HG02642 (cell line): ENCODE measurements around the gene C16orf89.
"Not testable (repeated sequence)": the region's sequence is repeated elsewhere in the genome, so short reads cannot be mapped to it uniquely, and the experiment has no call there.

Experiments
- ATAC-seq: cut with Tn5 transposase; IDR thresholded peaks from one replicate; pipeline ENCODE4 v1.9.1; 2021; ENCODE audit warnings: mild to moderate bottlenecking; ENCODE audit not compliant: unreplicated experiment, poor library complexity

Gene C16orf89, protein sequence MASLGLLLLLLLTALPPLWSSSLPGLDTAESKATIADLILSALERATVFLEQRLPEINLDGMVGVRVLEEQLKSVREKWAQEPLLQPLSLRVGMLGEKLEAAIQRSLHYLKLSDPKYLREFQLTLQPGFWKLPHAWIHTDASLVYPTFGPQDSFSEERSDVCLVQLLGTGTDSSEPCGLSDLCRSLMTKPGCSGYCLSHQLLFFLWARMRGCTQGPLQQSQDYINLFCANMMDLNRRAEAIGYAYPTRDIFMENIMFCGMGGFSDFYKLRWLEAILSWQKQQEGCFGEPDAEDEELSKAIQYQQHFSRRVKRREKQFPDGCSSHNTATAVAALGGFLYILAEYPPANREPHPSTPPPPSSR

DNA sequence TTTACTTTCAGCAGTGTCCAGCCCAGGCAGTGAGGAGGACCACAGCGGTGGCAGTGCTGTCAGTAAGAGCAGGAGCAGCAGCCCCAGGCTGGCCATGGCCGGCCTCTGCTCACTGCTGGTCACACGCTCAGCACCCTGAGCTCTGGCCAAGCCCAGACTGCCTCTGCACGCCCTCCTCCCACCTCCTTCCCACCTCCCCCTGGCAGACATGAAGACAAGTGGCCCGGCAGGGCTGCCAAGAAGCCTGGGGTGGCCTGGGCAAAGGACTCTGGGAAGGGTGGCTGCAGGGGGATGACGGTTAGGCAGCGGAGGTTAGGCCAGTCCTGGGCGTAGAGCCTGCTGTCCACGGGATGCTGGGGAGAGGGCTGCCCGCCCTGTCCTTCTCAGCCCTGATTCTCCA, at the start of gene C16orf89:
C16orf89 (minus strand) TSS at position 144 of the 400 bp plus-strand sequence; CDS start at position 96, 48 bp downstream.
- ATAC-seq, result no peak

DNA sequence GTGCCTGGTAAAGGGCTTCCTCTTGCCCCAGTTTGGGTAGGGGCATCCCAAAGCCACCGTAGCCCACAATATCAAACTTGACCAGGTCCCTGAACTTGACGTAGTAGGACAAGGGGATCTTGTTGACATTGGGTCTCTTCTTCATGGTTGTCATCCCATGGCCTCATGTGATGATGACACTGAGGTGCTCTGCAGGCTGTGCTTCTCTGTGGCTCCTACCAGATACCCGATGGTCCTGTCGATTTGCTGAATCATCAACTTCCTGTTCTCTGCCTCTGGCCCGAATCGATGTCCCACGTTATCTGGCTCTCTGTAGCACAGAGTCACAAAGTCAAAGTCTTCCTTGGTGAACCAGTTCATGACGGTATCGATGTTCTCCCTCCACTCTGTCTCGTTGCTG, 45.2 kb upstream of the C16orf89 start:
- not testable (repeated sequence) for ATAC-seq

DNA sequence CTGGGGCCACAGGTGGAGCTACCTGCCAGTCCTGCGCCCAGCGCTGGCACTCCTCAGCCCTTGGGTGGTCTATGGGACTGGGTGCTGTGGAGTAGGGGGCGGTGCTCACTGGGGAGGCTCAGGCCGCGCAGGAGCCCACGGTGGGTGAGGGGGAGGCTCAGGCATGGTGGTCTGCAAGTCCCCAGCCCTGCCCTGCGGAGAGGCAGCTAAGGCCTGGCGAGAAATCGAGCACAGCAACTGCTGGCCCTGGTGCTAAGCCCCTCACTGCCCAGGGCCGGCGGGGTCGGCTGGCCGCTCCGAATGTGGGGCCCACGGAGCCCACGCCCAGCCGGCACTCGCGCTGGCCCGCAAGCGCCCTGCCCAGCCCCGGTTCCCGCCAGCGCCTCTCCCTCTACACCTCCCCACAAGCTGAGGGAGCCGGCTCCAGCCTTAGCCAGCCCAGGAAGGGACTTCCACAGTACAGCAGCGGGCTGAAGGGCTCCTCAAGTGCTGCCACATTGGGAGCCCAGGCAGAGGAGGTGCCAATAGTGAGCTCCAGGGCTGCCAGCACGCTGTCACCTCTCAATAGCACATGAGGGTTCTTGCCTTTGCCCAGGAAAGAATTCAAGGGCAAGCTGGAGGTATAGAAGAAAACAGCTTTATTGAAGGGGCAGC, 42.9 kb upstream of the C16orf89 start:
- ATAC-seq, result no peak

DNA sequence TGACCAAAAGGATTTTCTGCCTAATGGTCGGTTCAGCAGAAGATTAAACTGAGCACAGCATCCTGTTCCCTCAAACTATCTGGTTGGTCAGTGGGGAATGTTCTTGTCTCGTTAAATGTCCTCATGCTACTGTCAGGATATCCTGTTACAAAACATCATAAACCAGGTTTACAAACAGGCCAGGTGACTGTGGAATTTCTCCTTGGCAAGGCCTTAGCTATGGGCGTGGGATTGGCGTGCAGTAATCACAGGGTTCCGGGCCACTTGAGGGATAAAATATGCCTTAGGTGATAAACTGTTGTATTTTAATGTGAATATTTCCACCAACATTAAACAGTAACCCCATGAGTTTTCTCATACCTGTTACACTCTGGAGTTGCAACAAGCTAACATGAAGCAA, 39.3 kb upstream of the C16orf89 start:
- not testable (repeated sequence) for ATAC-seq

DNA sequence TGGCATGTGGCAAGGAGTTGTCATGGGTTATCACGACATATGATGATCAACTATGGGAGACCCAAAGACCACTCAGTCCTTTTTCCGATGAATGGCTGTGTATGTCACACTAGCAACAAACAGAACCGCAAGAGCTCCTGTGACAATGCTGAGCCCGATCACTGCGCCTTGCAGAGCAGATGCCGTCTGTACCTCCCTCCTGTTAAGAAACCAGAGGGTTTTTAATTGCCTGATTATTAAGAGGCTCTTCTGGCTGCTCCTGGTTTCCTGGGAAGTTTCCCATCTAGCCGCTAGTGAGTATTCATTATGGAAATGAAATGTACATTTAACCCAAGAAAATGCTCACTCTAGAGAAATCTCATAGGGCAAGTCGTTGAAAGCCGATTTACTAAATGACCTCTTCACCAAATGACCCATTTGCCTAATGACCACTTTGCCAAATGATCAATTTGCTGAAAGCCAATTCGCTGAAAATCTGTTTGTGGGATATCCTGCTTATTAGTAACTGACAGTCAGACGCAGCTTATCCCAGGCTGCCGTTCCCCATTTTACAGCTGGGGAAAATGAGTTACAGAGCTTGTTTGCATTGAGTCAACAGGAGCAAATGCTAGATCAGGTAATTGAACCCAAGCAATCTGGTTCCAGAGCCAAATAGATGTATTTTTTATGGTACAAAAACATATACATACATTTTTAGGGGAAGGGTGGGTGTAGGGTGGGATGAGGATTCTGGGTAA, 37.7 kb upstream of the C16orf89 start:
- not testable (repeated sequence) for ATAC-seq

DNA sequence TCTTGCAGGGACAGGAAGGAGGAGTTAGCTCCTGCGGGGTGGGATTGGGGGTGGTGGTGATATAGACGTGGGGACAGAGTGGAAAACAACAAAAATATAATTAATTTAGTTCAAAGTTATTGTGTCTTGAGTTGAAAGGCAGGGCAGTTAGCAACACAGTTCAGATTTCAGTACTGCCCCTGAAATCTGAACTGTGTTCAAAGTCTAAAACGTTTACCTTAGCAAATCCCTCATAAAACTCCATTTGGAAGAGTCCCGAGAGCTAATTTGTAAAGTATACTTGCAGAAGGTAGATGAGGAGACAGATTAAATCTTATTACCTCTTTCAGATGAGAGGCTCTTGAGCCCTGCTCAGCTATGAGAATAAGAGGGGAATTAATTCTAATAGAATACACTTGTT, 33.4 kb upstream of the C16orf89 start:
- ATAC-seq, result not testable (repeated sequence)

DNA sequence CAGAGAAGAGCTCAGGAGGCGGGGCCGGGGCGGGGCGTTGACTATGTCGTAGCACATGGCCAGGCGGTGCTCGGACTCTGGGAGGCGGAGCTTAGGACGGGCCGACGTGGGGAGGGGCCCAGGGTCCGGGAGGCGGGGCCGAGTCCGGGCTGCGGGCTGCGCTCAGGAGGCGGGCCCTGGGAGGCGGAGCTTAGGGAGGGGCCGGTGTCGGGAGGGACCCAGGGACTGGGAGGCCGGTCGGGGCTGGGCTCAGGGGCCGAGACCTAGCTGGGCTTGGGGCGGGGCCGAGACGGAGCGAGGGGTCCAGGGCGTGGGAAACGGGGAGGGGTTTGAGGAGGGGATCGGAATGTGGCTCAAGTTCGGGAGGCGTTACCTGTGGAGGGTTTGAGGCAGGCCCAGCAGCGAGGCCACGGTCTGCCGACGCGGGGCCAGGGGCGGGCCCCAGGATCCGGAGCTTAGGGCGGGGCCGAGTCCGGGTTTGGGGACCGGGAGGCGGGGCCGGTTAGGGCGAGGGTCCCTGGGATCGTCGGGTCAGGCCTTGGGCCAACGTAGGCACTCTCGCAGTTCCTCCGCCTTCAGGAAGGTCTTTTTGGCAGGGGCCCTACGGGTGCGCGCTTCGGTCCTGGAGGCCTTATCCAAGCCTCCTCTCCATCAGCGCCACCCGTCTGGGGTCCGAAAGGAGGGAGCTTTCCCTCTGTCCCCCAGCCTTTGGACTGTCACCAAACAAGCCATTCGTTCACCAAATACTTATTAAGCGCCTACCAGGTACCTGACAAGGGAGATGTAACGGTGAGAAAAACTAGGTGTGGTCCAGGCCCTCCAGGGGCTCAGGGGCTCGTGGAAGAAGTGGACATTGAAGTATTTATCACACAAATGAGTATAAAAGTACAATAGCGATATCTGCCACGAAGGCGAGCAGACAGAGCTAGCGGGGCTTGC, 32.7 kb upstream of the C16orf89 start:
- ATAC-seq, result not testable (repeated sequence)

DNA sequence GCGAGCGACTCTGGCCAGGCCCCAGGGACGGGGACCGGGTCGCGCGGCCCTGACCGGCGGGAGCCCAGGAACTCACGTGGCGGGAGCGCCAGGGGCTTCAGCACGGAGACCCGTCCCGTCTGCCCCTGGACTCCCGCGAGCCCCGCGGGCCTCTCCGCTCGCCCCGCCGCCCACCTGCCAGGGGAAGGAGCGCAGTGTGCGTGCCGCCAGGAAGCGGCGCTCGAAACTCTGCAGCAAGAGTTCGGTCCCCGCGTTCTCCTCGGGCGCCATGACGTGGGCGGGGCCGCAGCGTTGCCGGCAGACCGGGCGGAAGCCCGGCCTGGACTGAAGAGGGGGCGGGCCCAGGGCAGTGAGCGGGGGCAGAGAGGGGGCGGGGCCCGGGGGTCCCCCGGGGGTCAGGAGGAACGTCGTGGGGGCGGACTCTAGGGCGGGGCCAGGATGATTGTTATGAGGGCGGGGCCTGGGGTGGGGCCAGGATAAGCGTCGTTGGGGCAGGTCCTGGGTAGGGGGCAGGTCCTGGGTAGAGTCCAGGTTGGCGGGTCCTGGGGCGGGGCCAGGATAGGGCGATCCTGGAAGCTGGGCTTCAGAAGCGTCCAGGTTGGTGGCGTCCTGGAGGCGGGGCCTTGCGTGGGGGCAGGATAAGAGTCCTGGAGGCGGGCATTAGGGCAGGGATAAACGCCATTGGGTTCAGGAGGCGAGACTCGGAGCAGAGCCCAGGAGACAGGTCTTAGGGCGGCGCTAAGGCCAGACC, 31.9 kb upstream of the C16orf89 start, which contains the start of gene EEF2KMT:
EEF2KMT (minus strand) TSS at position 326 of the 751 bp plus-strand sequence; CDS start at position 270, 56 bp downstream.
- peak; percentile 99 for ATAC-seq

DNA sequence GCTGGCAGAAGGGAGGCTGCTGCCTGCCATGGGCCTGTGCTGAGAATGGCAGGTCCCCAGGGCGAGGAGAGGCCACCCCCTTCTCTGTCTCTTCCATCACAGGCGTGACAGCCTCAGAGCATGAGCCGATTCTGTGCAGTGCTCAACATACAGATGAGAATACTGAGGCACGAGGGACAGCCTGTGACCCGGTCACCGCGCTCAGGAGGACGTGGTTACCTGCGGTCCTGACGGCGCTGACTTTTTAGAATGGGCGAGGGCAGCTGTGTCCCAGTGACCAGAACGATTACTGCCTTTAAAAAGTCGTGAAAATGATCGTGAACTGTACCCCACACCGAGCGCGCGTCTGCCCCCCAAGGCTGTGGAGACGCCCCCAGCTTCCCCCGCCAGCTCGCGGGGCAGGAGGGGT, 31.3 kb upstream of the C16orf89 start:
- not testable (repeated sequence) for ATAC-seq

DNA sequence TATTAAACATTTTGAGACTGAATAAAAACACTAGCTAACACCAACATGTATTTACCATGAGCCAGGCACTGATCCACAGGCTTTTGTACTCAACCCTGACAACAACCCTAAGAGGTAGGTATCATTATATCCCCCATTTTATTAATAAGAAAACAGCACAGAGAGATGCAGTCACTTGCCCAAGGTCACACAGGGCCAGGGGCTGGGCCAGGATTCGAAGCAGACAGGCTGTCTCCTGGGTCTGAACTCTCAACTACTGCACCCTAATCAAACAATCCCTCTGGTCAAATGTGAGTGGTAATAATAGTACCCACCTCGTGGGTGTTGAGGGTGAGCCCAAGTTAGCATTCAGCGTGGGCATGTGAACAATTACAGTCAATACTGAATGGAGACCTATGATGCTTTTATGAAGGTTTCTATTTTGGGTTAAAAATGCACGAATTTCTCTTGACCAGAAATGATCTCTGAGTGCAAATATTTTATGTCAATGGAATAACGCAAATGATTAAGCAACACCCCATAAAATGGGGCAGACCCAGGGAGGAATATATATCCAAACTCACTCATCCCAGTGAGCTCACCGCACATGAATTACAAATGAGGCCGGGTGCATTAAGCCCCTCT, 30.8 kb upstream of the C16orf89 start:
- not testable (repeated sequence) for ATAC-seq

DNA sequence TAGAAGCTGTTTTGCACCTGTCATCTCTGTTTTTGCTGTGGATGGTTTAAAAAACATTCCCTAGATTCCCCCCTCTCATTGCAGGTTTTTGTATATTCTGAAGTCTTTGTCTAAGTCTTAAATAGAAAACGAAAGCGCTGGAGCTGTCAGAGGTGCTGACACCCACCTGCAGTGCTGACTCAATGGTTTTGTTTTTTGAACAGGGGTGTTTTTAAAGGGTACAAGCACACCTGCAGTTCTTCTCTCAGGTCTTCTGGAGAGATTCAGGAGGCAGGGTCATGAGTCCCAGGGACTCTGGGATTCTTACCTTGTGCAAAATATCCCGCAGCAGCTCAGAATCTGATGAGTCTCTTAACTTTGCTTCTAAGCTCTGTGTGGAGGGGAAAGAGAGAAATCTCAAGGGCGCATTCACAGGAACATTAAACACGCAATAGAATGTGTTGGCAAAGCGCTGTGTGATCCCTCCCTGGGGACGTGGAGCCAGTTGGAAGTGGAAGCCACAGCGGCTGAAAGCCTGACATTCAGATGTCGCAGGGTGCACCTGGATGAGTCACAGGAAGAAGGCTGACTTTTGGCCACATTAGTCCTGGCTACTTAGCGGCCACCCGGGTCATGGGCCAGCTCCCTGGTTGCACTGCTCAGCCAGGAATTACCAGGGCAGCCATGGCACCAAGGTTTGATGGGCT, 29.5 kb upstream of the C16orf89 start:
- not testable (repeated sequence) for ATAC-seq

DNA sequence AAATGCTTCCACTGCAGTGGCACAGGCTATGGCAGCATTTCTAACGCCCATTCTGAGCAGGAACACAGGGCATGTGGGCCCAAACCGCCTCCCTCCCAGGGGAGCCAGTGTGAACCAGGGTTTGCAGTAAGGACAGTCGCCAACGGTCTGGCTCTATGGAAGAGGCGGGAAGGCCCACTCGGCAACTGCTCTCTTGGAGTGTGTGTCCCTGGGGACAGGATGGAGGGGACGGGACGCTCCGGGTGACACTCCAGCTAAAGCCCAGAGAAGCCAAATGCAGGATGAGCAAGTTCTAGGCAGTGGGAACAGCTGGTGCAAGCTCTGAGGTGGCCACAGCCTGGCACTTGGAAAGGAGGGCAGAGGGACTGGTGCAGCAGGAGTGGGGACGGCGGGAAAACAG, 28.0 kb upstream of the C16orf89 start:
- ATAC-seq, result not testable (repeated sequence)

DNA sequence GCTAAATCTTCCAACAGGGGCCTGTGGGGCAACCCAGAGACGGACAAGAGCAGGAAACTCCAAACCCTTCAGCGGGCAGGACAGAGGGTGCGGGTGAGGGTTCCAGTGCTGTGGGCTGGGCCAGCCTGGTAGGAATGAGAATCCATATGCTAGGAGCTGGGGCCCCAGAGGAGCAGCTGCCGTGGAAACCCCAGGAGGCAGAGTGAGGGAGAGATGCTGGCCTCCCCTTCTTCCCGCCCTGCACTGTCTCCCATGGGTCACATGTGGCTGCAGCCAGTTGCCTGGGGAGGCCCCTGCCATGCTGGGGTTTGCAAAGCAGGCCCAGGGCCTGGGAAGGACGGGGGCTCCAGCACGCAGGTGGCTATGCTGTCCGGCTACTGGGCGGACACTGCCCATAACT, 27.3 kb upstream of the C16orf89 start:
- not testable (repeated sequence) for ATAC-seq

DNA sequence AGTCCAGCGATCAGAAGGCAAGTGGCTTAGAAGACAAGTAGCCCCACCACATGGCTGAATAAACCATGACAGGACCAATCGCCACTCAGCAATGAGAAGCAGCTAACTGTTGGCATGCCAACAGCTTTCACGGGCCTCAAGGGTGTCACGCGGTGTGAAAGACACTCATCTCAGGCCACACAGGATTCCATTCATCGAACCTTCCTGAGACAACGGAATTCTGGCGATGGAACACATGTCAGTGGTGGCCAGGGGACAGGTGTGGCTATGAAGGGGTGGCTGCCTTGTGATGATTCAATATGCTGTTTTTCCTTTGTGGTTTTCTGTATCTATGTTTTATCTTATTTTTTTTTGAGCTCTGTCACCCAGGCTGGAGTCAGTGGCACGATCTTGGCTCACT, 24.8 kb upstream of the C16orf89 start:
- ATAC-seq, result not testable (repeated sequence)

DNA sequence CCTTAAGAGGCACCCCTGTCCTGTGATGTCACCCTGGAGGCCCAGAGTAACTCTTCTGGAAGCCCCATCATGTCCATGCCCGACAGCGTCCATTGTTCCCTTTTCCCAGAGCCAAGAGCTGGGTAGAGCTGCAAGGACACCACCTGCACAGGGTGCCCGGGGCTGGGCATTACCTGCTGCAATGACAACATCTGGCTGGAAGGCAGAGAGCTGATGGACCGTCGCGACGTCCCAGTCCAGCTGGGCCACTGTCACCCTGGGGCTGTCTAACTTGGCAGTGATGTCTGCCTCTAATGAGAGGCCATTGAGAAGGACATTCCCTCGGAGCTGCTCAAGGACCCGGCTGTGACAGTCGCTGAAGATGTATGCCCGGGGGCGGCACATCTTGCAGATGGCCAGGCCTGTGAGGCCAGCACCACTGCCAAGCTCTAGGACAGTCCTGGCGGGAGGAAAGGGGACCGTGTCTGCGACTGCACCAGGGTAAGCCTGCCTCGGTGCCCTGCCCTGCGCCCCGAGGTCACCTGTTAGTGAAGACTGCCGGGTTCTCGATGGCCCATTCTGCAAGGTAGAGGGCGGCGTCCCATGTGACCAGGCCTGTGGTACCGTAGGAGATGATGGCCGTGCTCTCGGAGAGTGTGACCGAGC, 24.3 kb upstream of the C16orf89 start:
- ATAC-seq, result not testable (repeated sequence)

DNA sequence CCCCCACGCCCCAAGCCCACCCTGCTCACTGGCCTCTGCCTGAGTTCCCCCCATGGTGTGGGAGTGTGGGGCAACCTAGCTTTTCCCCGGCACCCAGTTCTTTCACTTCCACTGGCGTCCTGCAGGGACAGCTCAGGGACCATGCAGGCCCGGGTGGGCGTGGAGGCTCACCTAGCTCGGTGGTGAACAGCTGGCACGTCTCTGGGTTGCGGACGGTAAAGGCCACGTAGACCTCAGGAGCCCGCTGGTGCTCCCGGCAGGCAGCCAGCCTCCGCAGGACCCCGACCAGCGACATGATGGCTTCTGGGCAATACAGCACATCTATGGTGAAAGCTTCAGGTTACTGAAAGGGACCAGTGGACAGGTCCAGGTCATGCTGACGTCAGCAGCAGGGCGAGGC, 23.2 kb upstream of the C16orf89 start:
- not testable (repeated sequence) for ATAC-seq

DNA sequence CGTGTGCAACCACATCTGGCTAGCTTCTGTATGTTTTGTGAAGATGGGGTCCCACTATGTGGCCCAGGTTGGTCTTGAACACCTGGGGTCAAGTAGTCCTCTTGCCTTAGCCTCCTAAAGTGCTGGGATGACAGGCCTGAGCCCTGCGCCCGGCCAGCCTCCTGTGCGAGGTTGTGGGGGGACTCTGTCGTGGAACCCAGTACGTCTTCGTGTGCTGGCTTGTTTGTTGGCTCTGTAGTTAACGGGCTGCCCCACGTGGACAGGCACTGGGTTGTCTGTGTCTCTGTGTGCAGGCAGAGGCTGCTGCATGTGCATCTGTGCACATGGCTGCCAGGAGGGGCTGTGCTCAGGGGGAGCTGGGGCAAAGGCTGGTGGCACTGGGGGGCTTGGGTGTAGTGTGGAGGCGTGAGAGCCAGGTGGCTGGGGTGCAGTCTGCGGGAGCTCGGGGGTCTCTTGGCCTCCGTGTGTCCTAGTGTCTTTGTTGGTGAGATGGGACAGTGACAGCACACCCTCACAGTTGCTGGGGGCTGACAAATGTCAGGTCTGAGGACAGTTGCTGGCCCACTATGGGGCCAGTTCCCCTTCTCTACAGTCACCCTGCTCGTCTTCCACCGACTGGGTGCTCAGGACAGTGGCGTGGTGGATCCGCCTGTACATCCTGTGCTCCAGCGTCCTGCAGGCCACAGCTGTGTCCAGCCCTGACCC, 22.5 kb upstream of the C16orf89 start:
- ATAC-seq, result not testable (repeated sequence)
